HFF-Myc (cell line): ENCODE data around the gene PIGQ.

Source experiments
- DNase-seq: peaks from one replicate; pipeline ENCODE4 v3.0.0-alpha.2; 2011; ENCODE audit warnings: low read depth; ENCODE audit errors: extremely low read depth
- H3K4me3 ChIP-seq: replicated peaks from 2 replicates; pipeline ENCODE4 v1.5.1; 2011; ENCODE audit warnings: low read depth, mild to moderate bottlenecking, control low read depth, low read length
- CTCF ChIP-seq: IDR thresholded peaks from 2 replicates; pipeline ENCODE4 v1.5.1; 2012; ENCODE audit warnings: mild to moderate bottlenecking, low read depth, low read length, control low read depth; ENCODE audit errors: missing control alignments

PIGQ gene

GRCh38 chr16:525123-525519 lies 44.6 kb upstream of the PIGQ start:
- H3K4me3 ChIP-seq: peak overlapping the region; percentile 77
- TF ChIP-seq CTCF: no peak
- no peak for DNase-seq

GRCh38 chr16:525520-526180 lies 44.1 kb upstream of the PIGQ start:
- DNase-seq: peak; percentile 59
- no peak for TF ChIP-seq CTCF
- peak overlapping the region; percentile 77 for H3K4me3 ChIP-seq

GRCh38 chr16:526181-527014 lies 43.4 kb upstream of the PIGQ start:
- TF ChIP-seq CTCF: no peak
- DNase-seq: no peak
- peak overlapping the region; percentile 77 for H3K4me3 ChIP-seq

GRCh38 chr16:527015-527903 lies 42.5 kb upstream of the PIGQ start, which contains the start of gene CAPN15:
Gene CAPN15, plus strand, starts transcription at chr16:527712. Its CDS starts 19,127 bp downstream, at chr16:546839.
- H3K4me3 ChIP-seq: peak within 1 kb of the TSS; percentile 88
- peak; percentile 36 for DNase-seq
- no peak for TF ChIP-seq CTCF

GRCh38 chr16:528111-529011 lies 41.4 kb upstream of the PIGQ start:
- H3K4me3 ChIP-seq: peak overlapping the region; percentile 88
- DNase-seq: no peak
- no peak for TF ChIP-seq CTCF
